ENCODE results near the gene FIGNL2. TPM values are rescaled to one million over a fixed set of nuclear protein-coding genes. Genes with fewer than 3 reads are reported as not detected.

The FIGNL2 gene
- total and polyA plus RNA-seq, 9 of the 15 experiments (the other 6 are each of a cell fraction or from before 2014, with no cell fraction given): 0.01 TPM; not detected in 8

- no peak for TF ChIP-seq ATF1 (CRISPR knock-in tag; IDR thresholded peaks at IDR 0.05)
- no peak for TF ChIP-seq ATF1 (tag; IDR thresholded peaks at IDR 0.05)
- TF ChIP-seq ZNF780A (CRISPR knock-in tag; IDR thresholded peaks at IDR 0.05): no peak
- no peak for TF ChIP-seq TRIM25 (IDR thresholded peaks at IDR 0.05; ENCODE audit: borderline replicate concordance)
- no peak for TF ChIP-seq E2F8 (IDR thresholded peaks at IDR 0.05; ENCODE audit: low read depth, partially characterized antibody)
- TF ChIP-seq SAP30 (IDR thresholded peaks at IDR 0.05; ENCODE audit: borderline replicate concordance, insufficient read depth, low read depth, low read length, poor library complexity, severe bottlenecking): no peak
- TF ChIP-seq FOXA3 (CRISPR knock-in tag; conservative IDR thresholded peaks at IDR 0.05 in 1 of 2, IDR thresholded peaks at IDR 0.05 in 1 of 2): no peak; a peak in 1 of 4 replicates
- no peak for TF ChIP-seq CHD2 (IDR thresholded peaks at IDR 0.05; ENCODE audit: low read depth, low read length)
- no peak for TF ChIP-seq ZNF431 (CRISPR knock-in tag; IDR thresholded peaks at IDR 0.05)
- TF ChIP-seq ZNF24 (IDR thresholded peaks at IDR 0.05): no peak
- TF ChIP-seq MCM5 (IDR thresholded peaks at IDR 0.05; ENCODE audit: low read depth): no peak
- TF ChIP-seq ZNF239 (CRISPR knock-in tag; IDR thresholded peaks at IDR 0.05): no peak
- no peak for TF ChIP-seq FOXO4 (CRISPR knock-in tag; IDR thresholded peaks at IDR 0.05)
- TF ChIP-seq ESRRA (IDR thresholded peaks at IDR 0.05; ENCODE audit: borderline replicate concordance, low read depth): peak; percentile 89; the same call in 1 of the 2 replicates
- no peak for TF ChIP-seq PHTF2 (CRISPR knock-in tag; IDR thresholded peaks at IDR 0.05)
- TF ChIP-seq NUFIP1 (IDR thresholded peaks at IDR 0.05; ENCODE audit: partially characterized antibody): no peak
- TF ChIP-seq PKNOX1 (IDR thresholded peaks at IDR 0.05): peak; percentile 47; the same call in 1 of the 2 replicates
- no peak for TF ChIP-seq NCOA2 (IDR thresholded peaks at IDR 0.05; ENCODE audit: partially characterized antibody in 2 of 2)
- TF ChIP-seq CBFA2T2 (conservative IDR thresholded peaks at IDR 0.05): no peak
Measured at GRCh38 chr12:51827925-51828818, 20.3 kb downstream of the FIGNL2 start (continued).

Measured in K562 (cell line).